OCI-LY7 (cell line): Measurements from ENCODE around the gene RSBN1L.

Source experiments
- EZH2phosphoT487 ChIP-seq: fragments of 200-600 bp; sonication (generic); IDR thresholded peaks from 2 replicates; pipeline ENCODE4 v1.6.1; 2018; ENCODE audit warnings: low read depth, borderline replicate concordance, mild to moderate bottlenecking, mixed run types, antibody characterized with exemption, low read length, moderate library complexity, mixed read lengths
- TF ChIP-seq, protein P1 (sequence below): fragments of 200-600 bp; sonication (generic); conservative IDR thresholded peaks from 2 replicates; pipeline ENCODE4 v1.5.1; 2014; ENCODE audit warnings: mild to moderate bottlenecking, antibody characterized with exemption, low read length, moderate library complexity, mixed read lengths

DNA sequence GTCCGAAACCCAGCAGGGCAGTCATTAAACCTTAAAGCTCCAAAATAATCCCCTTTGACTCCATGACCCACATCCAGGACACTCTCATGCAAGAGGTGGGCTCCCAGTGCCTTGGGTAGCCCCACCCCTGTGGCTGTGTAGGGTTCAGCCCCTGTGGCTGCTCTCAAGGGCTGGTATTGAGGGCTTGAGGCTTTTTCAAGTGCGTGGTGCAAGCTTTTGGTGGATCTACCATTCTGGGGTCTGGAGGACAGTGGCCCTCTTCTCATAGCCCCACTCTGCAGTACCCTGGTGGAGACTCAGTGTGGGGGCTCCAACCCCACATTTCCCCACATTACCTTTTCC lies 50.5 kb downstream of the RSBN1L start:
- TF ChIP-seq, protein P1, sequence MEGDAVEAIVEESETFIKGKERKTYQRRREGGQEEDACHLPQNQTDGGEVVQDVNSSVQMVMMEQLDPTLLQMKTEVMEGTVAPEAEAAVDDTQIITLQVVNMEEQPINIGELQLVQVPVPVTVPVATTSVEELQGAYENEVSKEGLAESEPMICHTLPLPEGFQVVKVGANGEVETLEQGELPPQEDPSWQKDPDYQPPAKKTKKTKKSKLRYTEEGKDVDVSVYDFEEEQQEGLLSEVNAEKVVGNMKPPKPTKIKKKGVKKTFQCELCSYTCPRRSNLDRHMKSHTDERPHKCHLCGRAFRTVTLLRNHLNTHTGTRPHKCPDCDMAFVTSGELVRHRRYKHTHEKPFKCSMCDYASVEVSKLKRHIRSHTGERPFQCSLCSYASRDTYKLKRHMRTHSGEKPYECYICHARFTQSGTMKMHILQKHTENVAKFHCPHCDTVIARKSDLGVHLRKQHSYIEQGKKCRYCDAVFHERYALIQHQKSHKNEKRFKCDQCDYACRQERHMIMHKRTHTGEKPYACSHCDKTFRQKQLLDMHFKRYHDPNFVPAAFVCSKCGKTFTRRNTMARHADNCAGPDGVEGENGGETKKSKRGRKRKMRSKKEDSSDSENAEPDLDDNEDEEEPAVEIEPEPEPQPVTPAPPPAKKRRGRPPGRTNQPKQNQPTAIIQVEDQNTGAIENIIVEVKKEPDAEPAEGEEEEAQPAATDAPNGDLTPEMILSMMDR, result no peak
- TF ChIP-seq EZH2phosphoT487, result no peak
